Subcutaneous abdominal adipose tissue (tissue), 5 donors: Measurements from ENCODE around the gene OXSR1.

Experiments
- H3K27ac ChIP-seq: one replicate; pipeline ENCODE4 v1.7.0; 2013; ENCODE audit warnings: low read depth, mild to moderate bottlenecking, inconsistent platforms, low read length, moderate library complexity
- H3K27me3 ChIP-seq, 5 donors: one replicate each; pipeline ENCODE4 v1.7.0; 2013; ENCODE audit warnings: low read length in 5 of 5, inconsistent platforms in 1 of 5; ENCODE audit not compliant: control insufficient read depth in 5 of 5, insufficient read depth in 4 of 5
- H3K36me3 ChIP-seq, 5 donors: one replicate each; pipeline ENCODE4 v1.7.0; 2013; ENCODE audit warnings: low read length in 5 of 5; ENCODE audit not compliant: control insufficient read depth in 5 of 5, insufficient read depth in 5 of 5
- H3K4me1 ChIP-seq, 5 donors: one replicate each; pipeline ENCODE4 v1.7.0; 2013; ENCODE audit warnings: low read length in 5 of 5, mild to moderate bottlenecking in 3 of 5, moderate library complexity in 1 of 5; ENCODE audit not compliant: control insufficient read depth in 5 of 5, insufficient read depth in 5 of 5
- H3K4me3 ChIP-seq, 5 donors: one replicate each; pipeline ENCODE4 v1.7.0; 2013; ENCODE audit warnings: low read length in 5 of 5, low read depth in 1 of 5
- H3K9ac ChIP-seq, 5 donors: one replicate each; pipeline ENCODE4 v1.7.0; 2013; ENCODE audit warnings: low read length in 5 of 5, mild to moderate bottlenecking in 4 of 5, moderate library complexity in 3 of 5
- H3K9me3 ChIP-seq, 5 donors: one replicate each; pipeline ENCODE4 v1.7.0; 2013; ENCODE audit warnings: low read length in 5 of 5; ENCODE audit not compliant: control insufficient read depth in 5 of 5
- donor health status: healthy.
- donor health status: healthy.
- donor health status: healthy.
- donor health status: healthy.
- donor health status: healthy.

OXSR1 gene

GRCh38 chr3:38136777-38137614 is 28.3 kb upstream of the OXSR1 start, which contains the start of gene ACAA1:
TSS of gene ACAA1 (minus strand) at chr3:38137127. CDS start at chr3:38137035, 92 bp downstream.
- Histone ChIP-seq H3K4me3 (peak within 1 kb of the TSS; percentile 85 to 94 (median 91)), H3K36me3 (peaks cover 0 to 47% (median 39%) of the 10 kb centered on the region in 5 donors), H3K4me1 (peaks cover 16 to 79% (median 63%) of the 10 kb centered on the region in 5 donors), H3K9me3 (no peaks in the 10 kb centered on the region), H3K27ac (peak within 1 kb of the TSS; percentile 98), H3K9ac (peak within 1 kb of the TSS; percentile 89 to 95 (median 92)), H3K27me3 (peaks cover 0 to 3% (median 0%) of the 10 kb centered on the region in 5 donors)

GRCh38 chr3:38137615-38138348 is 27.6 kb upstream of the OXSR1 start:
- H3K9ac ChIP-seq, result peak overlapping the region; percentile 86 to 95 (median 92)
- H3K4me1 ChIP-seq, result peaks cover 16 to 72% (median 58%) of the 10 kb centered on the region in 5 donors
- H3K4me3 ChIP-seq, result peak overlapping the region; percentile 80 to 94 (median 91)
- H3K27me3 ChIP-seq, result peaks cover 0 to 3% (median 0%) of the 10 kb centered on the region in 5 donors
- H3K27ac ChIP-seq, result peak overlapping the region; percentile 98
- H3K36me3 ChIP-seq, result peaks cover 0 to 45% (median 35%) of the 10 kb centered on the region in 5 donors
- no peaks in the 10 kb centered on the region for H3K9me3 ChIP-seq

- peaks cover 16 to 68% (median 58%) of the 10 kb centered on the region in 5 donors for H3K4me1 ChIP-seq
These were observed 26.8 kb upstream of the OXSR1 start, which contains the start of gene MYD88 for GRCh38 chr3:38138349-38139190. TSS of gene MYD88 (plus strand) at chr3:38138661. CDS start at chr3:38138701, 40 bp downstream.

DNA sequence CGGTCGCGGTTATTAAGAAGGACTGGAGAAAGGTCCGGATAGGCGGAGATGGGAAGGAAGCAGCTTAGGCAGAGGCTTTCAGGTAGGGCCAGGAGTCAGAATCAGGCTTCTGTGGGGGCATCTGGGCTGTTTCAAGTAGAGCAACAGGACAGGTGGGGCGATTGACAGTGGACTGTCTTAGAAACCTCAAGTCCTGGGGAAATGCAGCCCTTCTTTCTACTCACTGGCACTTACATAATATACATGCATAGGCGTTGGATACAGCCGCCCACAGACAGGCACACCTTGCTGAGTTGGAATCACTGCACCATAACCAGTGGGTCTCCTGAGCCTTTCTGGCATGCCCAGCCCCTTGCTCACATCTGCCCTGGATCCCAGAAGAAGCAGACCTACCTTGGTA is 26.1 kb upstream of the OXSR1 start:
- peaks cover 0 to 31% (median 21%) of the 10 kb centered on the region in 5 donors for H3K36me3 ChIP-seq

More at GRCh38 chr3:38138349-38139190, 26.8 kb upstream of the OXSR1 start, which contains the start of gene MYD88:
- H3K36me3 ChIP-seq, result peaks cover 0 to 37% (median 27%) of the 10 kb centered on the region in 5 donors
- peak within 1 kb of the TSS; percentile 80 to 94 (median 91) for H3K4me3 ChIP-seq
- peak within 1 kb of the TSS; percentile 98 for H3K27ac ChIP-seq
- H3K27me3 ChIP-seq, result peaks cover 0 to 3% (median 0%) of the 10 kb centered on the region in 5 donors
- peak within 1 kb of the TSS; percentile 86 to 95 (median 92) for H3K9ac ChIP-seq
- no peaks in the 10 kb centered on the region for H3K9me3 ChIP-seq

GRCh38 chr3:38139652-38140051 is 25.7 kb upstream of the OXSR1 start:
- Histone ChIP-seq H3K4me1 (peaks cover 16 to 60% (median 50%) of the 10 kb centered on the region in 5 donors), H3K27ac (no peak overlapping the region), H3K4me3 (peak overlapping the region; percentile 80 to 94 (median 91))

More for the DNA sequence above, 26.1 kb upstream of the OXSR1 start:
- peaks cover 0 to 3% (median 0%) of the 10 kb centered on the region in 5 donors for H3K27me3 ChIP-seq
- peaks cover 16 to 63% (median 51%) of the 10 kb centered on the region in 5 donors for H3K4me1 ChIP-seq
- H3K4me3 ChIP-seq, result peak overlapping the region; percentile 80 to 94 (median 91)
- H3K27ac ChIP-seq, result peak overlapping the region; percentile 98
- H3K9ac ChIP-seq, result peak overlapping the region; percentile 68 to 95 (median 90)
- H3K9me3 ChIP-seq, result no peaks in the 10 kb centered on the region

DNA sequence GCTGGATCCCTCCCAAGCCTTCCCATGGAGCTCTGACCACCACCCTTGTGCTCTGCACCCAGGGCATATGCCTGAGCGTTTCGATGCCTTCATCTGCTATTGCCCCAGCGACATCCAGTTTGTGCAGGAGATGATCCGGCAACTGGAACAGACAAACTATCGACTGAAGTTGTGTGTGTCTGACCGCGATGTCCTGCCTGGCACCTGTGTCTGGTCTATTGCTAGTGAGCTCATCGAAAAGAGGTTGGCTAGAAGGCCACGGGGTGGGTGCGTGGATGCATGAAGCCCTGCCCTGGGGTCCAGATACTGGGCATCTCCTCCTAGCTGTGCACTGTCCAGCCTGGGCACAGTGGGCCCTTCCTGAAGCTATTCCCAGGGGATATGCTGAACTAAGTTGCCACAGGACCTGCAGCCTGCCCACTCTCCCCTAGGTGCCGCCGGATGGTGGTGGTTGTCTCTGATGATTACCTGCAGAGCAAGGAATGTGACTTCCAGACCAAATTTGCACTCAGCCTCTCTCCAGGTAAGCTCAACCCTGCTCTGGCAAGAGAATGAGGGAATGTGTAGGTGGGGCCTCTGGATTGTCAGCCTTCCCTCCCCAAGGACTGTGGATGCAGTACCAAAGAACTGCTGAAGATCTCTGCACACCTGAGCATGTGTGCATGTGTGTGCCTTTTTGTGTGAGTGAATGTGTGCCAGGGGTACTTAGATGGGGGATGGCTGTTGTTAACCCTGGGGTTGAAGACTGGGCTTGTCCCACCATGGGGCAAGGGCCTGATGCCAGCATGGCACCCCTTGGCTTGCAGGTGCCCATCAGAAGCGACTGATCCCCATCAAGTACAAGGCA is 24.8 kb upstream of the OXSR1 start:
- Histone ChIP-seq H3K4me3 (peak overlapping the region in 2 of 5 donors; percentile 6 to 93), H3K27me3 (peaks cover 0 to 3% (median 0%) of the 10 kb centered on the region in 5 donors), H3K9me3 (no peaks in the 10 kb centered on the region), H3K9ac (peak overlapping the region in 2 of 5 donors; percentile 5 to 95), H3K4me1 (peaks cover 16 to 52% (median 44%) of the 10 kb centered on the region in 5 donors), H3K27ac (no peak overlapping the region), H3K36me3 (peaks cover 0 to 24% (median 21%) of the 10 kb centered on the region in 5 donors)

More at GRCh38 chr3:38139652-38140051, 25.7 kb upstream of the OXSR1 start:
- no peaks in the 10 kb centered on the region for H3K9me3 ChIP-seq
- H3K9ac ChIP-seq, result peak overlapping the region in 4 of 5 donors; percentile 4 to 95 (median 66)
- H3K36me3 ChIP-seq, result peaks cover 0 to 29% (median 21%) of the 10 kb centered on the region in 5 donors
- H3K27me3 ChIP-seq, result peaks cover 0 to 3% (median 0%) of the 10 kb centered on the region in 5 donors

GRCh38 chr3:38141173-38141951 is 24.0 kb upstream of the OXSR1 start:
- H3K27ac ChIP-seq, result no peak overlapping the region
- H3K27me3 ChIP-seq, result peaks cover 0 to 3% (median 0%) of the 10 kb centered on the region in 5 donors
- H3K36me3 ChIP-seq, result peaks cover 0 to 24% (median 21%) of the 10 kb centered on the region in 5 donors
- H3K4me1 ChIP-seq, result peaks cover 14 to 43% (median 36%) of the 10 kb centered on the region in 5 donors
- H3K9ac ChIP-seq, result no peak overlapping the region
- H3K9me3 ChIP-seq, result peaks cover 0 to 5% (median 0%) of the 10 kb centered on the region in 5 donors
- no peak overlapping the region for H3K4me3 ChIP-seq

DNA sequence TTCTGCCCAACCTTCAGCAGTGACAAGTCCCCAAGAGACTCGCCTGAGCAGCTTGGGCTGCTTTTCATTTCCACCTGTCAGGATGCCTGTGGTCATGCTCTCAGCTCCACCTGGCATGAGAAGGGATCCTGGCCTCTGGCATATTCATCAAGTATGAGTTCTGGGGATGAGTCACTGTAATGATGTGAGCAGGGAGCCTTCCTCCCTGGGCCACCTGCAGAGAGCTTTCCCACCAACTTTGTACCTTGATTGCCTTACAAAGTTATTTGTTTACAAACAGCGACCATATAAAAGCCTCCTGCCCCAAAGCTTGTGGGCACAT is 23.4 kb upstream of the OXSR1 start:
- H3K9ac ChIP-seq, result no peak overlapping the region
- no peak overlapping the region for H3K4me3 ChIP-seq
- H3K9me3 ChIP-seq, result peaks cover 0 to 5% (median 0%) of the 10 kb centered on the region in 5 donors
- H3K27ac ChIP-seq, result no peak overlapping the region
- peaks cover 14 to 39% (median 34%) of the 10 kb centered on the region in 5 donors for H3K4me1 ChIP-seq
- peaks cover 0 to 3% (median 0%) of the 10 kb centered on the region in 5 donors for H3K27me3 ChIP-seq
- H3K36me3 ChIP-seq, result peaks cover 0 to 24% (median 21%) of the 10 kb centered on the region in 5 donors
